WI38 (cell line): ENCODE measurements around the gene DBX1.

ENCODE experiments used
- H3K4me3 ChIP-seq: 2 replicates; pipeline ENCODE4 v1.5.1; 2011; ENCODE audit warnings: low read depth, mild to moderate bottlenecking, control low read depth, low read length
- TF ChIP-seq, protein P1 (sequence below): IDR thresholded peaks from 2 replicates; pipeline ENCODE4 v1.5.1; 2012; ENCODE audit warnings: low read depth, mild to moderate bottlenecking, control low read depth, low read length

Gene DBX1

DNA sequence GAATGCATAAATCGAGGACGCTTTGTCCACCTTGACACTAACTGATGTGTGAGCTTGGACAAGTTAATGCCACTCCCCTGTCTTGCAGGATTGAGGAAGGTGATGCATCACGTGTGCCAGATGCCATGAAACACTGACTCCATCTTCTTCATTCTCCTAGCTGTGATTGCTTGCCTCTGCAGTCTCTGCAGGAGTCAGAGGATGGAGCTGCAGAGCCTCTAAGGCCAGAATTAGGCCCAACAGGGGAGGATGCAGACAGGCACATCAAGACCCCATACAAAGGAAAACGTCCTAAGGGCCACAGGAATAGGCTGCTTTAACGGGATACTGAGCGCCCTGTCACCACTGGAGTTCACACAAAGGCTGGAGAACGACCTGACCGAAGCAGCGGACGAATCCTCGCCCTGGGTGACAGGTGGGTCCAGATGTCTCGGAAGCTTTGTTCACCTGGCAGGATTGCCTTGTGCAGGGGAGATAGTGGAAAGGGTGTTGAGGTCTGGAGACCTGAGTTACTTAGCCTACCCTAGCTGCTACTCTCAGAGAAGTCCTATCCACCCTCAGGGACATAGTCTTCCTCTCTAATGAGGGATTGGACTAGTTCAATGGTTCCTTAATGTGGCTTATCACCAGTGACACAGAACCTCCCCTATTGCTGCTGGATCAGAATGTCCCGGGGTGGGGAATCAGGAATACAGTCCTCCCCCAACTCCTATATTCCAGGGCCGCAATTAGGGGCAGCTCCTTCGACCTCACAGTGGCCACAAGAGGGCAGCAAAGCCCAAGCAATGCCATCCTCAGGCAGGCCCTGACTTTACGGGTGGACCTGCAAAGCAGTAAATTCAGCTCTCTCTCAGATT, 32.4 kb downstream of the DBX1 start:
- TF ChIP-seq, protein P1, sequence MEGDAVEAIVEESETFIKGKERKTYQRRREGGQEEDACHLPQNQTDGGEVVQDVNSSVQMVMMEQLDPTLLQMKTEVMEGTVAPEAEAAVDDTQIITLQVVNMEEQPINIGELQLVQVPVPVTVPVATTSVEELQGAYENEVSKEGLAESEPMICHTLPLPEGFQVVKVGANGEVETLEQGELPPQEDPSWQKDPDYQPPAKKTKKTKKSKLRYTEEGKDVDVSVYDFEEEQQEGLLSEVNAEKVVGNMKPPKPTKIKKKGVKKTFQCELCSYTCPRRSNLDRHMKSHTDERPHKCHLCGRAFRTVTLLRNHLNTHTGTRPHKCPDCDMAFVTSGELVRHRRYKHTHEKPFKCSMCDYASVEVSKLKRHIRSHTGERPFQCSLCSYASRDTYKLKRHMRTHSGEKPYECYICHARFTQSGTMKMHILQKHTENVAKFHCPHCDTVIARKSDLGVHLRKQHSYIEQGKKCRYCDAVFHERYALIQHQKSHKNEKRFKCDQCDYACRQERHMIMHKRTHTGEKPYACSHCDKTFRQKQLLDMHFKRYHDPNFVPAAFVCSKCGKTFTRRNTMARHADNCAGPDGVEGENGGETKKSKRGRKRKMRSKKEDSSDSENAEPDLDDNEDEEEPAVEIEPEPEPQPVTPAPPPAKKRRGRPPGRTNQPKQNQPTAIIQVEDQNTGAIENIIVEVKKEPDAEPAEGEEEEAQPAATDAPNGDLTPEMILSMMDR, result peak; percentile 76
- H3K4me3 ChIP-seq, result no peak overlapping the region

DNA sequence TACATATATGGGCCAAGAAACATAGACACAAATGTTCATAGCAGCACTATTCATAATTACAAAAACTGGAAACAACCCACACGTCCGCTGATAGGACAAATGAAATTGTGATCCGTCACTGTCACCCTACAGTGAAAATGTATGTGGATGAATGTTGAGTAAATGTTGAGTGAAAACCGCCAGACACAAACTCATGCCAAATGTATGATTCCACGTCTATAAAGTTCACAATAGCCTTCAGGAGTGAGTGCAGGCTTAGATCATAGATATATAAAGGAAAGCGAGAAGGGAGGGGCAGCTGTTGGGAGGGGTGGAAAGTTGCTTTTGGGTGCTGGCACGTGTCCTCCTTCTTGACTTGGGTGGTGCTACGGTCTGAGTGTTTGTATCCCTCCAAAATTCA, 33.6 kb downstream of the DBX1 start:
- TF ChIP-seq, protein P1, result no peak
- H3K4me3 ChIP-seq, result no peak overlapping the region

DNA sequence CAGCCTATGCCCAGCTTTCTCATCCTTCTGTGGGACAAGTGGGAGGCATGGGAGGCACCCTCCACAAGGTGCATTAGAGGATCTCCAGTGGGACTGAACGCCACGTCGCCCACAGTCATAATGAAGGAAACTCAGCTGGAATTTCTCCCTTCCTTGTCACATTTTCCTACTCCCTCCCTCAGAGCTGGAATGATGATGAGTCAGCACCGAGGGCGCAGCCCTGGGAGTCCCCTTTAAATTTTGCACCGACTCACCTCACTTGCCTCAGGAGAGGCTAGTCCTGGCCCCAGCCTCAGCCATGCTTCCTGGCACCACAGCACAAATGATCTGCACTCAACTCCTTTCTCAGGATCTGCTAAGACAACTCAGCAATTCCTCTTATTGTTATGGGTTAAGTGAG, 34.3 kb downstream of the DBX1 start:
- no peak overlapping the region for H3K4me3 ChIP-seq
- TF ChIP-seq, protein P1, result no peak

DNA sequence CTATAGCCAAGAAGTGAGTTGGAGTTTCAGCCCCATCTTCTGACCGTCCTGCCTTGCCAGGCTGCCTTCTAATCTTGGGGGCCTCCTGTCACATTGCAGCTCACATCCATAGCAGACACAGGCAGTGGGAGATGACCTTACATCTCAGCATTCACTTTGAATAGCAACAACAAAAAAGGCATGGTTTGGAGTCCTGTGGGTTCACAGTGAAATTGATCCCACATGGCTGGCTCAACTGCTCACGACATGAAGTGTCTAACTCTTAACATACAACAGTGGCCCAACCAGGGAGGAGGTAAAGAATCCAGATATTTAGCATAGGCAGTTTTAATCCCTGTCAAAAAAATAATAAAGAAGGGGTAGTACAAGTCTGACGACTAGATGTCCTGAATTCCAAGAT, 38.1 kb downstream of the DBX1 start:
- TF ChIP-seq, protein P1, result no peak
- H3K4me3 ChIP-seq, result no peak overlapping the region

DNA sequence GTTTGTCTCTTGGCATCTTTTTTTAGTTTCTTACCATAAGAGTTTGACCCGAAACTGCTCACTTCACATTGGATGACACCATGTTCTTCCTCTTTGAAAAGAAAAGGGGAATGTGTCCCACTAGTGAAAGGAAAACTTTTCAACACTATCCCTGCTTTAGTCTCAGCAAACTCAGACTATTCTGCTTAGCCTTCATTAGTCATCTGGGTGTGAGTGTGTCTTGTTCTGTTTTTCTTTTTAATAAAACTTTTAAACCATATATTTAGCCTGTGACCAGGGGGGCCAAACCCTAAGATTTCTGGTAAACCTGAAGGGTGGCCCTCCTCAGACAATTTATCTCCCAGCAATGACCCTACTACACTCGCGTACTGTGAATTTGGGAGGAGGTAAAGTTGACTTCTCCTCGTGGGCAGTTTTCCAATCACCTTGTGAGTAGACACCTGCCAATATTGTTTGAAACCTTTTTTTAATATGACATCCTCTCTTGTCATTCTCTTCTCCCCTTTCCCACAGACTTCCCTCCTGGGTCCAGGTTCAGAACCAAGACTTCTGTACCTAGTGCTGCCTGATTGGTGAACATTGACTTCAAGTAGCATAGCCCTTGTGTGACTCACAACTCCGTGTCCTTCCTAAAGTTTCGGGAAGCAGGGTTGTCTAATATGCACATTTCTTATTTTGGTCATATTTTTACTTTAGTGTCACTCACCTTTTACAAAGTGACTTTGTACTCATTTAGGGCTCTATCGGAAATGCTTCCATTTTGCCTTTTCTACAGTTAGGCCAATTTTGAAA, 39.9 kb downstream of the DBX1 start:
- no peak overlapping the region for H3K4me3 ChIP-seq
- TF ChIP-seq, protein P1, result no peak

DNA sequence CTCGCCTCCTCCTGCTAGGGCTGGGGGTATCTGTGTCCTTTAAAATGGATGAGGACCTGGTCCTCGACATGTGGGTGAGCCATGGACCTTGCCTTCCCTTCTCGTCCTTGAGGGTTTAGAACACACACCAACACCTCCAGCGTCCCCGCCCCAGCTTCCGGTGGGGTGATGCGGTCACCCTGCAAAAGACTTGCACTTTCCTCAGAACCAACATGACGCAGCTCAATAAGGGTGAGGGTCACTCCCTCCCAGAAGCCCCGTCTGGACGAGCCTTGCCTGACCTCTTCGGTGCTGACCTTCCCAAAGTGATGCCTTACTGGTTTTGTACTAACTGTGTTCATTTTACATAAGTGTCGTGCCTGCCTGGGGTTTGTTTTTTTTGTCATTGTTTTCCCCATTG, 41.0 kb downstream of the DBX1 start:
- TF ChIP-seq, protein P1, result no peak
- H3K4me3 ChIP-seq, result no peak overlapping the region

DNA sequence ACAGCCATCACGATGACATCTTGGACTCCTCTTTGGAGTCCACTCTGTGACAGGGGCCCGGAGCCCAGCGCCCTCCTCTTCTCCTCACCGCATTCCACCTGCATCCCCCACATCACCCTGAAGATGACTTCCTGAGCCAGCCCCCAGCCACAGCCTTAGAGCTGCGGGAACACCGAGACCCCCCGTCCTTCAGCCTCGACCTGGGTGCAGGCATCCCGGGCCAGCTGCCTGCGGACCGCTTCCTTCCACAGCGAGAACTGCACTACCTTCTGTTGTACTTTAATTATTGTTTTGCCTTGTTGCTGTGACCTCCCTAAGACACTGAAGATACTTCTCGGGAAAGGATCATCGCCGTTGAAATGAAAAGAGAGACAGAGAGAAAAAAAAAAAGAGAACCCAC, 42.1 kb downstream of the DBX1 start:
- no peak overlapping the region for H3K4me3 ChIP-seq
- TF ChIP-seq, protein P1, result no peak
